Lung (tissue), 12 donors: Measurements from ENCODE around the gene SLC9A9. TPM values are rescaled to one million over a fixed set of nuclear protein-coding genes. Genes with fewer than 3 reads are reported as not detected.

ENCODE experiments used
- ATAC-seq: fragments of 200-7000 bp; cut with Tn5 transposase; one replicate; pipeline ENCODE4 v1.9.1; 2020; ENCODE audit warnings: moderate number of reproducible peaks; ENCODE audit not compliant: insufficient read depth, low FRiP score
- DNase-seq, 3 donors: peaks; one replicate each; pipeline ENCODE4 v3.0.0-alpha.2; 2013 to 2017
- H3K27ac ChIP-seq, 2 donors: one replicate each; pipeline ENCODE4 v1.5.1; 2013; ENCODE audit warnings: mild to moderate bottlenecking in 2 of 2, moderate library complexity in 2 of 2, control low read depth in 1 of 2, inconsistent platforms in 1 of 2, low read depth in 1 of 2, low read length in 1 of 2
- H3K27me3 ChIP-seq, 3 donors: one replicate each; pipeline ENCODE4 v1.5.1; 2013; ENCODE audit warnings: low read length in 2 of 3; ENCODE audit not compliant: control insufficient read depth in 3 of 3, insufficient read depth in 3 of 3
- H3K36me3 ChIP-seq, 4 donors: one replicate each; pipeline ENCODE4 v1.5.1; 2013; ENCODE audit warnings: low read length in 4 of 4, mild to moderate bottlenecking in 1 of 4, moderate library complexity in 1 of 4; ENCODE audit not compliant: control insufficient read depth in 4 of 4, insufficient read depth in 4 of 4
- H3K4me1 ChIP-seq, 5 donors: one replicate each; pipeline ENCODE4 v1.5.1; 2013; ENCODE audit warnings: low read length in 5 of 5, mild to moderate bottlenecking in 2 of 5, moderate library complexity in 1 of 5; ENCODE audit not compliant: control insufficient read depth in 5 of 5, insufficient read depth in 5 of 5
- H3K4me3 ChIP-seq: one replicate; pipeline ENCODE4 v1.5.1; 2013; ENCODE audit warnings: mild to moderate bottlenecking, control low read depth, moderate library complexity
- H3K9ac ChIP-seq, 2 donors: one replicate each; pipeline ENCODE4 v1.5.1; 2013; ENCODE audit warnings: low read length in 2 of 2, control low read depth in 1 of 2; ENCODE audit not compliant: insufficient read depth in 1 of 2
- H3K9me3 ChIP-seq, 4 donors: one replicate each; pipeline ENCODE4 v1.5.1; 2013; ENCODE audit warnings: low read length in 3 of 4, mild to moderate bottlenecking in 1 of 4, moderate library complexity in 1 of 4; ENCODE audit not compliant: control insufficient read depth in 4 of 4, insufficient read depth in 3 of 4
- WGBS, 2 donors: extraction: QIAGEN DNeasy Blood & Tissue Kit; methylation state at CpG; one replicate each; pipeline ENCODE4 v1.1.7; 2013; 5-methylcytosine and 5-hydroxymethylcytosine counted together
- polyA plus RNA-seq, 2 donors: library from polyadenylated mRNA; stranded (reverse); fragments of 200-250 nt; gene quantifications; one replicate each; pipeline ENCODE4 v1.2.1, GENCODE V29; 2013
- total RNA-seq, 2 donors: library from RNA; depleted of rRNA in 1 of 2; stranded (reverse); fragments of >200 nt in 1 of 2; gene quantifications; one replicate each; pipeline ENCODE4 v1.2.1, GENCODE V29; 2014 to 2021
- TF ChIP-seq, protein P1 (sequence below): IDR thresholded peaks from 2 replicates; pipeline ENCODE4 v1.5.1; 2012; ENCODE audit warnings: mild to moderate bottlenecking; ENCODE audit errors: control extremely low read depth, extremely low read depth
- donor health status: control.
- donor health status: control.
- donor health status: Bipolar disorder and iron deficiency.
- donor health status: healthy.
- donor health status: DM: yes; HTN: yes; CAD: no.

Gene SLC9A9
- total and polyA plus RNA-seq, 4 donors, result 2.2 to 66.3 (median 8.2) TPM

GRCh38 chr3:143619231-143619630 is 229.0 kb downstream of the SLC9A9 start:
- H3K4me1 ChIP-seq, result no peaks in the 10 kb centered on the region
- peaks cover 0 to 2% (median 0%) of the 10 kb centered on the region in 4 donors for H3K9me3 ChIP-seq
- H3K4me3 ChIP-seq, result no peak overlapping the region
- WGBS, 2 donors, result 84 to 86% methylated on average over 4 of the region's 4 CpGs
- H3K27me3 ChIP-seq, result no peaks in the 10 kb centered on the region
- DNase-seq (no peak), ATAC-seq (no peak)
- H3K27ac ChIP-seq, result no peak overlapping the region
- TF ChIP-seq, protein P1, sequence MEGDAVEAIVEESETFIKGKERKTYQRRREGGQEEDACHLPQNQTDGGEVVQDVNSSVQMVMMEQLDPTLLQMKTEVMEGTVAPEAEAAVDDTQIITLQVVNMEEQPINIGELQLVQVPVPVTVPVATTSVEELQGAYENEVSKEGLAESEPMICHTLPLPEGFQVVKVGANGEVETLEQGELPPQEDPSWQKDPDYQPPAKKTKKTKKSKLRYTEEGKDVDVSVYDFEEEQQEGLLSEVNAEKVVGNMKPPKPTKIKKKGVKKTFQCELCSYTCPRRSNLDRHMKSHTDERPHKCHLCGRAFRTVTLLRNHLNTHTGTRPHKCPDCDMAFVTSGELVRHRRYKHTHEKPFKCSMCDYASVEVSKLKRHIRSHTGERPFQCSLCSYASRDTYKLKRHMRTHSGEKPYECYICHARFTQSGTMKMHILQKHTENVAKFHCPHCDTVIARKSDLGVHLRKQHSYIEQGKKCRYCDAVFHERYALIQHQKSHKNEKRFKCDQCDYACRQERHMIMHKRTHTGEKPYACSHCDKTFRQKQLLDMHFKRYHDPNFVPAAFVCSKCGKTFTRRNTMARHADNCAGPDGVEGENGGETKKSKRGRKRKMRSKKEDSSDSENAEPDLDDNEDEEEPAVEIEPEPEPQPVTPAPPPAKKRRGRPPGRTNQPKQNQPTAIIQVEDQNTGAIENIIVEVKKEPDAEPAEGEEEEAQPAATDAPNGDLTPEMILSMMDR, result no peak
- H3K9ac ChIP-seq, result no peak overlapping the region
- H3K36me3 ChIP-seq, result no peaks in the 10 kb centered on the region

DNA sequence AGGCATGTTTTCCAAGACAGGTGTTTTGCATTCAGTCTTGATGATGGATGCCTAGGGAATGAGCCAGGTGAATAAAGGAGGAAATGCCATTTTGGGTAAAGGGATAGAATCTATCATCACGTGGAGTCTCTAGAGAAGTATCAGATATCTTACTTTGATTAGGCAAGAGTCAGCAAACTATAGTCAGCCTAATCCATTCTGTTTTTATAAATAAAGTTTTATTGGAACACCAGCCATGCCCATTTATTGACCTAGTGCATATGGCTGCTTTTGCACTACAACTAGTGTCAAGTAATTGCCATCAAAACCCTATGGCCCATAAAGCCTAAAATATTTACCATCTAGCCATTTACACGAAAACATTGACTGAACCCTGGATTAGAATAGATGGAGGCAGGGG is 231.2 kb downstream of the SLC9A9 start:
- peaks cover 0 to 11% (median 0%) of the 10 kb centered on the region in 5 donors for H3K4me1 ChIP-seq
- DNase-seq (no peak), ATAC-seq (no peak)
- WGBS, 2 donors, result 97 to 99% methylated on average over 2 of the region's 2 CpGs
- TF ChIP-seq, protein P1, result no peak
- peaks cover 0 to 2% (median 0%) of the 10 kb centered on the region in 4 donors for H3K9me3 ChIP-seq
- no peak overlapping the region for H3K4me3 ChIP-seq
- no peaks in the 10 kb centered on the region for H3K36me3 ChIP-seq
- H3K27me3 ChIP-seq, result no peaks in the 10 kb centered on the region
- no peak overlapping the region for H3K9ac ChIP-seq
- H3K27ac ChIP-seq, result no peak overlapping the region

DNA sequence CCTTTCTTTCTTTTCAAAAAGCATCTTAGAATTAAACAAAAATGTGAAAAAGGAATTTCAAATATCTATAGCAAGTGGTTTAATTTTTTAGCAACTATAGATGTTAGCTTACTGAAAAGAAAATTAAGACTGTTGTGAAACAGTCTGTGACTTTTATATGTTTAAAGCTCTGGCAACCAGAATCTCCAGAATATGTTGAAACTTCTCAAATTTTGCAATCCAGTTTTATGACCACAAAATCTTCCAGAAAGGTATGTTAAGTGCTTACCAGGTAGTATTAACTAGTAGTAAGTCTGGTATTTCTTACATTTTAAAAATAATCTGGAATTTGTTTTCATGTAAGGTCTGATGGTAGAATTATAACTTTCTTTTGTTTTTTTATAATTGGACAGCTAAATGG is 235.0 kb downstream of the SLC9A9 start:
- TF ChIP-seq, protein P1, result no peak
- Histone ChIP-seq H3K27ac (no peak overlapping the region), H3K9me3 (no peaks in the 10 kb centered on the region), H3K4me1 (peaks cover 0 to 11% (median 0%) of the 10 kb centered on the region in 5 donors), H3K27me3 (no peaks in the 10 kb centered on the region), H3K4me3 (no peak overlapping the region), H3K36me3 (peaks cover 0 to under 1% (median 0%) of the 10 kb centered on the region in 4 donors), H3K9ac (no peak overlapping the region)
- peak in 1 of 3 donors; percentile 62 for DNase-seq
- ATAC-seq, result no peak

- Histone ChIP-seq H3K4me3 (no peak overlapping the region), H3K9me3 (no peaks in the 10 kb centered on the region), H3K36me3 (peaks cover 0 to 5% (median 0%) of the 10 kb centered on the region in 4 donors), H3K9ac (no peak overlapping the region), H3K27ac (no peak overlapping the region), H3K27me3 (no peaks in the 10 kb centered on the region), H3K4me1 (peaks cover 0 to 11% (median 0%) of the 10 kb centered on the region in 5 donors)
- TF ChIP-seq, protein P1, result no peak
- 94 to 95% methylated on average over 2 of the region's 2 CpGs for WGBS, 2 donors
- ATAC-seq, result no peak
- DNase-seq, result no peak
Observed at GRCh38 chr3:143612541-143612940, 235.7 kb downstream of the SLC9A9 start.
